ENCODE measurements around the gene ZBTB33. TPM values are rescaled to one million over a fixed set of nuclear protein-coding genes. Genes with fewer than 3 reads are reported as not detected.

Gene ZBTB33
- total RNA-seq, 6 experiments from 2014 or later, result 7.4 to 11.4 (median 10.1) TPM

- Mint-ChIP-seq H3K4me3 (no peak overlapping the region), H3K9me3 (no peaks in the 10 kb centered on the region)
These were observed 37.0 kb upstream of the ZBTB33 start for GRCh38 chrX:120213438-120214265.

GRCh38 chrX:120223374-120223773 lies 27.2 kb upstream of the ZBTB33 start:
- TF ChIP-seq CTCF (IDR thresholded peaks at IDR 0.05), result no peak
- Mint-ChIP-seq H3K27ac (no peak overlapping the region), H3K27me3 (ENCODE audit: insufficient read depth) (no peaks in the 10 kb centered on the region; the same call in none of the 2 replicates), H3K36me3 (ENCODE audit: low read depth) (no peaks in the 10 kb centered on the region), H3K4me1 (ENCODE audit: low read depth) (no peaks in the 10 kb centered on the region), H3K9me3 (no peaks in the 10 kb centered on the region), H3K4me3 (no peak overlapping the region)
- DNase-seq, result no peak

More at GRCh38 chrX:120213438-120214265, 37.0 kb upstream of the ZBTB33 start:
- H3K27ac Mint-ChIP-seq, result no peak overlapping the region
- TF ChIP-seq CTCF (IDR thresholded peaks at IDR 0.05), result peak; percentile 78
- H3K27me3 Mint-ChIP-seq (ENCODE audit: insufficient read depth), result peaks cover 11% of the 10 kb centered on the region; the same call in 1 of the 2 replicates
- H3K4me1 Mint-ChIP-seq (ENCODE audit: low read depth), result no peaks in the 10 kb centered on the region
- H3K36me3 Mint-ChIP-seq (ENCODE audit: low read depth), result no peaks in the 10 kb centered on the region
- DNase-seq, result peak; percentile 22

GRCh38 chrX:120224388-120224787 lies 26.2 kb upstream of the ZBTB33 start:
- no peaks in the 10 kb centered on the region for H3K4me1 Mint-ChIP-seq (ENCODE audit: low read depth)
- H3K27ac Mint-ChIP-seq, result no peak overlapping the region
- TF ChIP-seq CTCF (IDR thresholded peaks at IDR 0.05), result no peak
- no peaks in the 10 kb centered on the region for H3K9me3 Mint-ChIP-seq
- no peaks in the 10 kb centered on the region; the same call in none of the 2 replicates for H3K27me3 Mint-ChIP-seq (ENCODE audit: insufficient read depth)
- no peaks in the 10 kb centered on the region for H3K36me3 Mint-ChIP-seq (ENCODE audit: low read depth)
- no peak overlapping the region for H3K4me3 Mint-ChIP-seq
- DNase-seq, result no peak

GRCh38 chrX:120228187-120228908 lies 22.3 kb upstream of the ZBTB33 start:
- H3K4me1 Mint-ChIP-seq (ENCODE audit: low read depth), result no peaks in the 10 kb centered on the region
- H3K9me3 Mint-ChIP-seq, result no peaks in the 10 kb centered on the region
- no peak for TF ChIP-seq CTCF (IDR thresholded peaks at IDR 0.05)
- H3K27me3 Mint-ChIP-seq (ENCODE audit: insufficient read depth), result no peaks in the 10 kb centered on the region; the same call in 1 of the 2 replicates
- DNase-seq, result no peak
- no peak overlapping the region for H3K4me3 Mint-ChIP-seq
- H3K27ac Mint-ChIP-seq, result no peak overlapping the region
- no peaks in the 10 kb centered on the region for H3K36me3 Mint-ChIP-seq (ENCODE audit: low read depth)

GRCh38 chrX:120235284-120235683 lies 15.3 kb upstream of the ZBTB33 start:
- no peaks in the 10 kb centered on the region for H3K9me3 Mint-ChIP-seq
- peaks cover 1% of the 10 kb centered on the region; the same call in 1 of the 2 replicates for H3K27me3 Mint-ChIP-seq (ENCODE audit: insufficient read depth)
- peaks cover 7% of the 10 kb centered on the region; the same call in 1 of the 2 replicates for H3K4me1 Mint-ChIP-seq (ENCODE audit: low read depth)
- no peak overlapping the region for H3K4me3 Mint-ChIP-seq
- no peak for TF ChIP-seq CTCF (IDR thresholded peaks at IDR 0.05)
- DNase-seq, result no peak
- H3K27ac Mint-ChIP-seq, result no peak overlapping the region
- no peaks in the 10 kb centered on the region for H3K36me3 Mint-ChIP-seq (ENCODE audit: low read depth)
